Putamen (tissue), 1 donor: ENCODE results near the gene CREB5.

Experiments
- DNase-seq: peaks from one replicate; pipeline ENCODE4 v3.0.0-alpha.2; 2016; ENCODE audit warnings: low spot score

Gene CREB5

DNA sequence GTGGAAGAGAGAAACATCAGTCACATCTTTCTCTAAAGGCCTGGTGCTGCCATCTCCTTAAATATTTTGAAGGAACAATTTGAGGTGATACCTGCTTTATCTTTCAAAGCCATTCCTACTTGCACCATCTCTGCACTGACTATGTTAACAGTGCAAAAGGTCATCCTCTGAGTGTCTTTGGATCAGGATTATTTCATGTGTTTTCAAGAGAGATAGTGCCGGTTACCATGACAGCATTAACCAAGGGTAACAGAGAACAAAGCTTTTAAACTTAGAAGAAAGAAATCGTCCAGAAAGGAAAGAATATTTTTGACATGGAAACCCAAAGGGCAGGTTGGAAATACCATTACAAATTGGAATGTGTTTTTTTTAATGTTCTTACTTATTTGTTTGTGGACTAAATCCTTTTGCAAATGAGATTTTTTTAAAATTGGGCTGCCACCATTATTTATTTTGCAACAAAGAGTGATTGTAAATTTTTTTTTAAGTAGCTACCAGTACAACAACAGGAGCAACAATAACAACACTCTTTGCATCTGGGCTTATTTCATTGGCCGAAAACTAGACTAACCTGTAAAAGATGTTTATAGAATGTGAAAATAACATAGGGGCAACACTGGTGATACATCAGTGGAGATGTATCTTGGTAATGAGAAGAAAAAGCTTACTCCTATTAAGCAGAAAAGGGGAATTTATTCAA lies 234.2 kb downstream of the CREB5 start:
- DNase-seq: no peak

DNA sequence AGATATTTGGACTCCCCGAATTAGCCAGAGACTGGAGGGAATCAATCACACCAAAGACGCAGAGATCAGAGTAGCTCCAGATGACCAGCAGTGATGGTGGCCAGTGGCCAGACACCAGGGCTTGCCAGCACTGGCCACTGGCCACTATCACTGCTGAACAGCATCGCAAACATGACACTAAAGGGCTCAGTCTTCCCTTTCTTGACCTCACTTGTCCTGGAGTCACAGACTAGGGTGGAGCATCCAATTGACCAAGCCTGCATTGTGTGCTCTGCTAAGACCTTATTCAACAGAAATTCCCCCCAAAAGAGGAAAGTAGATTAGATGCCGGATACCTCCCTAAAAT lies 234.7 kb downstream of the CREB5 start:
- DNase-seq: peak; percentile 76

DNA sequence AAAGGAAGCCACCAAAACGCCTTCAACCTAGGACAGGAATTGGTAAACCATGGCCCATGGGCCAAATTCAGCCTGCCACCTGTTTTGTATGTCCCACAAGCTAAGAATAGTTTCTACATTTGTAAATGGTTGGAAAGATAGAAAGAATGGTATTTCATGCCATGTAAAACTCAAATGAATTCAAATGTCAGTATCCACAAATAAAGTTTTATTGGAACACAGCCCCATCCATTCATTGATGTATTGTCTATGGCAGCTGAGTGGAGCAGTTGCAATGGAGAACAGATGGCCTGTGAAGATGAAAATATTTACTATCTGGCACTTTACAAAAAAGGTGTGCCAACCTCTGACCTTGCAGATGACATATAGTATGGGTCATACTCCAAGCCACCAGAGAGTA lies 236.9 kb downstream of the CREB5 start:
- no peak for DNase-seq

DNA sequence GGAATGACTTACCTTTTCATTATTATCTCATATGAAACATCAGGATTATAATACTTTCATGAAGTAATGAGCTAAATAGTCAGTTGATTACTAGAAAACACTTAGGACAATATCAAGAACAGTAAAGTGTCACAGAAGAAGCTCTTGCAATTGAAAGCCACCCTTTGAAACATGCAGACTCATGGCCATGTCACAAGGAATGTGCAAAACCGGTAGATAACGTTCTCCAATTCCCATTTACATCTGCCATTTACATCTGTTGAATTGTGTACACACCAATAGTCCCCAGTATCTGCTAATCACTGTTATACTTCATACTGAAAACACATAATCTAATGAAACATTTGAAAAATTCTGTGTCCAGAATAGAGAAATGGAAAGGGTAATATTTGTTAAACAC lies 237.5 kb downstream of the CREB5 start:
- no peak for DNase-seq

DNA sequence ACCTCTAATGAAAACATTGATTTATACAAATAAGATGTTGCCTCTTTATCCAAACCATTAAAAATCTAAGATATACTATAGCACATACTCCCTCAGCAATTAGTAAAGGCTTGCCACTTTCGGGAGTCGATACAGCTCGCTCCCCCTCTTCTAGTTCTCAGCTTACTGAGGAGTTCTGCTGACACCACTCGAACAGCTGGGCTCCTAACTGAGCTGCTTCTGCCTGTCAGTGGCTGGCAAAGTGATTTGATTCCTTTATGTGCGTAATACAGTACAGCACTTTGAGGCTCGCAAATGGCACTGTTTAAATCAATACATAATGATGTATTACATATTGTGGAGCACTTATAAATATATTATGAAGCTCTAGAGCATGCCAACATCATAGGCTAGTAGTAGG lies 241.8 kb downstream of the CREB5 start:
- no peak for DNase-seq

DNA sequence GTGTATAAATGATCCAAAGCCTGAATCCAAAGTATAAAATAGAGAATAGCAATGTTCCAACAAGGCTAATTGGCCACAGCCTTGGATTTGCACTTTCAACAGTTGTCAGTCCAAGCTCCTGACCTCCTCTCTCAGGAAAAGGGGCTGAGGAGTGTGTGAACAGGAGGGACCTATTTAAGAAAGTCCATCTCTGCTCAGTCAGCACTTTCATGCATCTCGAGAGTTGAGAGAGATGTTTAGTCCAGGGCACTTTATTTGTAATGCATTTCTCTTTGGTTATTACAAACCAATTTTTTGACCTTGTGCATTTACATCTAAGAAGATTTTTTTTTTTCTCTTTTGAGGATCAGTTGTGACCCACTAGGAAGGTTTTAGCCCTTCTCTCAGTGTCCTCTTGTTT lies 244.2 kb downstream of the CREB5 start:
- DNase-seq: no peak

DNA sequence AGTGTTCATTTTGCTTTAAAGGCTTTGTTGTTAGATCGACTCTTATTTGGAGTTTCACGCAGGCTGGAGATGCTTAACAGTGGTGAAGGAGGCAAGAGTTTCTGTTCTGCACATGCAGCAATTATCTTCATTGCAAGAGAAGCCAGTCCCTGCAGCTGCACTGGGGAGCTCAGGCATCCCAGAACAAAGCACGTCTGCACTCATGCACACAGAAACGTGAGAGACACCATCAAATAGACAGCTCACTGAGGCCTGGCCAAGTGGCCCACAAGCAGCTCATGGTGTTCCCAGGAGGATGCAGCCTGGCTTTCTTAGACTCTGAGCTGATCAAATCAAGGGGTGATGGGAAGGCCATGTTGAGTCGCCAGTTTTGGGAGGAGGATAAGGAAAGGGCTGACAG lies 246.1 kb downstream of the CREB5 start:
- no peak for DNase-seq

DNA sequence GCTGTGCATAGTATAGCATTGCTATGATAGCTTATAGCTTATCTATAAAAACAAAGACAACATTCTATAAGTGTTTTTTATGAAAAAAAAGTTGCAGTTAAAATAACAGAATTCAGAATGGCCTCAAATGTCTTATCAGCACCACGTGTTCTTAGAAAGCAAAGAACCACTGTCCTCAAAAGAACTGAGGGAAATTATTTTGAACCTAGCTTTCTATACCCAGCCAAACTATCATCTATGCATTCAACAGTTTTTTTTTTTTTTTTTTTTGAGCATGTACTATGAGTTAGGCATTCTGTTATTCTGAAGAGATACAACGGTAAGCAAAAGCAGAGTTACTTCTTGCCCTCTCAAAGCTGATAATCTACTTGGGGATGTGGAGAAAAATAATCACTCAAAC lies 247.8 kb downstream of the CREB5 start:
- no peak for DNase-seq

DNA sequence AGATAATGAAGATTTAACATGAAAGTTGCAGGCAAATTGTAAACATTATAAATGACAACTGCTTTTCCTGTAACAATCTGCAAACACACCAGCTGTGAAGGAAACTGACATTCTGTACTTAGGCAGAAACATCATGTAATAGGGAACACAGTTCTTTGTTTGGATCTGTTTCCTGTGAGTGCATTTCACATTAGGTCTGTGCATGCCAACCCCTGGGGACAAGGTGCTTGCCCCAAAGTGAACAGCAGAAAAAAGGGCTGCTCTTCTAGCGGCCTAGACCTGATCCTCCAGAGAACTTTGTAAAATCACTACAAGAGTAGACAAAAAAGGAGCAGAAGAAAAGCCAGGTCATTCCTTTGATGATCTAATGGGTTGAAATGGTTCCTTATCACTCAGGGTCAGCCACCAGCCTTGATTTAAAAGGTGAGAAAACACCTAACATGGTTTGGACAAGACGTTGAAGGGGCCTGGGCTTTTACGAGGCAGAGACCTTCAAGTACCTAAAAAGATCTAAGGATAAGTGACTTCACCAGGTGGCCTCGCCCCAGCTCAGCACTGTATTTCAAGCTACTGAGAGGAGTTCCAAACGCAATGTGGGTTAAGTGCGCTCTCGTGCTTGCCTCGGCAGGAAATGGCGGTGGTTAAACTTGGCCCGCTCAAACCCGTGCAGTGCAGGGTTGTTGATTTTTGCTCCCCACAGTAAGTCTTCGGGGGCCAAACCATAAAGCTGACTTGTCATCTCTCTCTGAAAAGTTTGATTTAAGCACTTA lies 249.7 kb downstream of the CREB5 start:
- DNase-seq: no peak

DNA sequence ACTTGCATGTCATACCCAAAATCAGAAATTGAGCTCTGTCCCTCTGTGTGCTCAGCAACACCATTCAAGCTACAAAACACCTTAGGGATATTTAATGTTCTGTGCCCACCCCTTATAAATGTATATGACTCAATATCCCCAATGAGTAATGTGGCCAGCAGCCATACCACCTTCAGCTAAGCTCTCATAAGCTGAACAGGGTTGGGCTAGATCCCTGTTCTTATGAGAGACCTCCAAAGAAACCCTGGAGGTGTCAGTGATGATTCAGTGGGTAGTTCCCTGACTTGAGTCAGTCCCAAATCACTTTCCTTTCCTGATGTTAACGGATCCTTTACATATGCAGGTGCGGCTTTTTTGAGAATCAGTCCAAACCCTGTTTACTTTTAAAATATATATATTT lies 253.8 kb downstream of the CREB5 start:
- DNase-seq: no peak

DNA sequence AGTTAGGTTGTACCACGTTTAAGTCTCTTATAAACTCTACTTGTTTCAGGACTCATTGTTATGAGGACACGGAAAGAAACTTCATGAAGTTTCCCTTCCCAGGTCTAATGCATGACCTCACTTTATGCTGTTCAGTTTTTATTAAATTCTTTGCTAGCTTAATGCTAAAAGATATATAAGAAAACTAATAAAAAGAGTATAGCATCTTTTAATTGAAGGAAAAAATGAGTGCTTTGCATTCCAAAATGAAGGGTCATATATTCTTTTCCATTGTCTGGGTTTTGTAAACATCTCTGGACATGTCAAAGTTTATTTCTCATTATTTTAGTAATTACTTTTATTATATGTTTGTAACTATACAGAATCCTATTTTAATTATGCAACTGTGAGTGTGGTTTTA lies 255.8 kb downstream of the CREB5 start:
- no peak for DNase-seq

DNA sequence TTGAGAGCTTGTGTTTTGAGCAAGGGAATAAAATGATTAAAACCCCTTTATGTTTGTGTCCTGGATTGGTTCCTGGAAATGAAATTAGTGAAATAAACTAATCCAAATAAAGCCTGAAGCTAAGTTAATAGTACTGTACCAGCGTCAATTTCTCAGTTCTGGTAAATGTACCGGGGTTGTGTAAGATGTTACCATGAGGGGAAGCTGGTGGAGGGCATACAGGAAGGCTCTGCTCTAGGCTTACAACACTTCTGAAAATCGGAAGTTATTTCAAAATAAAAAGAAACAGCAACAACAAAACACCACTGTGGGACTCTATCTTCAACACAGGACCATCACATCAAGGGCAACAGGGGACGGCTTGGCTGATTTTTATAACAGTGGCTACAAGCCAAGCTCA lies 257.0 kb downstream of the CREB5 start:
- no peak for DNase-seq

DNA sequence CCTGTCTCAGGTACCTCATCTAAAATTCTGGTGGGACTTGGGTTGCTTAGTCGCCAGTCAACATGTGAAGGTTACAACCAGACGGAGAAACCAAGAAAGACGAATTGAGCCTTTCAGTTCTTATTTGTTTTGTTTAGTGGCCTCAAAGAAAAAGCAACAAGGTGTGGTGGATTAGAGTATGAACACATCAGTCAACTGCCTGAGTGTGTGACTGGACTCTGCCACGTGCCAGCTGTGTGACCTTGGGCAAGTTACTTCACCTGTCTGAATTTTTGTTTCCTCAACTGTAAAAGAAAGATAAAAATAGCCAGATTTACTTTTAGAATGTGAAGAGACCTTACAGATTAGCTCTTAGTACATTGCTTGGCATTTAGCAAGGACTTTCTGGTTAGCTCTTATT lies 259.2 kb downstream of the CREB5 start:
- DNase-seq: no peak

DNA sequence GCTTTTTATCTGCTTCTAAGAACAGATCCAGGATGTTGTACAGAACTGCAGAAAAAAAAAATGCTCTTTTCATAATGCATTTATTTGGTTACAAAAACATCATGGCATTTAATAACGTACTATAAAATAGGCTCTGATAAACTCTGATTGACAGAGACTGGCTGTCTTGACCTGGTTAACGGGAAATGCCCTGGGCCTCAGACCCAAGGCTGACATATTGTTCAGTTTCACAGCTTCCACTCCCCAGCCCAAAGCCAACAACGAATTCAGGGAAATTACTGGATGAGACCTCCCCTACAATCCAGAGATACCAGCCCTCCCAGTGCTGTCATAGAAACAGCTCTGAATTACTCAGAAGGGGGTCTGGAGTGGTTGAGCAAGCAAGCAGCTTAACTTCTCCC lies 260.1 kb downstream of the CREB5 start:
- DNase-seq: no peak

DNA sequence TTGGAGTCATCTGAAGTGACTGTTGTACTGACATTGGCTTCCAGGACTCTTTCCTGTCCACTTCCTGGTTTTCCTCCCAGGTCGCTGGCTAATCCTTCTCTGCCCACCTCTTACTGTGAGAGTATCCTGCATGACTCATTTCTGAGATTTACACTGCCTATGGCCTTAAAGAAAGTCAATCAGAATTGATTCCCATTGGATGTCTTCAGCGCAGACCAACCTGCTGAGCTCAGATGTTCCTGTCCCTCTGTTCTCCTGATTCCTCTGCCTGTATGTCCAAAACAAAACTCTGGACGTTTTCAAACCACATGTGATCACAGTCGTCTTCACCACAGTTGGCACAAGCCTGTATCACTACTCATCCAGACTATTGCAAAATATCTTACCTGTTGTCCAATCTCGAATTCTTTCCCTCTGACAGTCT lies 262.1 kb downstream of the CREB5 start:
- DNase-seq: no peak

DNA sequence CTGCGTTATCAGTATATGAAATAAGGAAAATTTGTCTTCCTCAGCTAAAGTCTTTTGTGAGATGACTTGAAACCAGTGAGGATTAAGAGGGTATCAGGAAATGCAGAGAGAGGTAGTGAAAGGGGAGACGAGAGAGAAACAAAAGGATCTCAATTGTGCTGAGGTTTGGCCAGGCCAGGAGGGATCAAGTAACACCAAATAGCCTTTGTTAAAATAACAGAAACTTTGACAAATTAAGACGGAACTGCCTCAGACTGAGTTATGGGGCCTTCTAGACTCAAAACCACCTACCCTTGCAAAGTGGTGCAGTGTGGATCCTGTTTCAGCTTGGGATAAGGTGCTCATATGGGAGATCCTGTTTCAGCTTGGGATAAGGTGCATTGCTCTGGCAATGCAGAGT lies 263.1 kb downstream of the CREB5 start:
- no peak for DNase-seq

DNA sequence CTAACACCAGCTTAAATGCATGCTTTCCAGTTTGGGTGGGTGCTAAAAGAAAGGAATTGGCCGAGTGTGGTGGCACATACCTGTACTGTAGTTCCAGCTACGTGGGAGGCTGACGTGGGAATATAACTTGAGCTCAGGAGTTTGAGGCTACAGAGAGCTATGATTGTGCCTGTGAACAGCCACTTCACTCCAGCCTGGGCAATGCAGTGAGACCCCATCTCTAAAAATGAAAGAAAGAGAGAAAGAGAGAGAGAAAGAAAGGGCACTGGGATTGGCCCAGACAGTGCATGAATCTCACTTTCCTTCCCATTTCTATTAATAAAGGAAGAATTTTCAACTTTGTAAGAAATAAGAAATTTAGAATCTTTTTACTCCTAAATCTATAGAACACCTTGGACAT lies 265.4 kb downstream of the CREB5 start:
- DNase-seq: no peak

DNA sequence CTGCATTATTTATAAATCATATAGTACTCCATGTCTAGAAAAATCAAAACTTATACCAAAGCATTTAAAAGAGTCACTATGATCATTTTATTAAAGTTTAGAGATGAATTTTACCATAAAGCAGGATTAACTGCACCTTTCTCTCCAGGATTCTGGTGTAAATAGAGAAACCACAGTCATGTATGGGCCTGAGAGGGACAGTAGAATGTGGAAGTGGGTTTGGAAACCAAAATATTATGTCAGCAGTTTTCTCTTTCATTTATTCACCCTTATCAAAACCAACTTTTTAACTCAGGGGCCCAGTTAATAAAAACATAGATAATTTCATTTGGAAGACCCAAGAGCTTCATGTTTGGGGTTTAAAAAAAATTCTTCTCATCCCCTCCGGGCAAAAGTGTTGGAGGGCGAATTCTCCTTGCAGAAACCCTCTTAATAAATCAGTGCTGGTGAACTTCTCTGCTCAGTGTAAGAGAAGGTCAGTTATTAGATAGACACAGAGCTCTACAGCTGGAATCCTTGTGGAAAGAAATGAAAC lies 266.2 kb downstream of the CREB5 start:
- DNase-seq: no peak

DNA sequence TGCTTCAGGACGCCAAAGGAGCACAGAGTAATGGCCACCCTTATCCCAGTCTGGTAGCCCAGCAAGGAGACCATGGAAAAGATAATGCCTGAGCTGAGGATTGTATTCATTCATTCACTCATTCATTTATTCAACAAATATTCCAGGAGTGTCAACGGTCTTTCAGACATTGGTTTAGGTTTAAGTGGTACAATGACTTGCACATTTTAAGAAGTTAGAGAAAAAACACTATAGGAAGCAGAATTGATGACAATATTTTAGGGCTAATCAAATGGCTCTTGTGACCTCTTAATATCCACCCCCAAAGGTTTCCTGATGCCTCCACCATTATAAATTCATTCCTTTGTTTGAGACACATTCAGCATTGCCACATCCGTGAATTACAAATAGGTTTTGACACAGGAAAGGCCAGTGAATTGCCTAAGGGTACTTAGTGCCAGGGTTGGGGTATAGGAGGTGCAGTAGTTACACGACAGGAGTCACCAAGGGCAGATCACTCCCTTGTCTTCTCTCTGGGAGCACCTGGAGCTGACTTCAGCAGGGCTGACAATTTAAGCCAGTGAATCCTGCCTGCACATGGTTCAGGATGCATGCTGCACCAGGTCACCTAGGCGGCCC lies 269.5 kb downstream of the CREB5 start:
- no peak for DNase-seq

DNA sequence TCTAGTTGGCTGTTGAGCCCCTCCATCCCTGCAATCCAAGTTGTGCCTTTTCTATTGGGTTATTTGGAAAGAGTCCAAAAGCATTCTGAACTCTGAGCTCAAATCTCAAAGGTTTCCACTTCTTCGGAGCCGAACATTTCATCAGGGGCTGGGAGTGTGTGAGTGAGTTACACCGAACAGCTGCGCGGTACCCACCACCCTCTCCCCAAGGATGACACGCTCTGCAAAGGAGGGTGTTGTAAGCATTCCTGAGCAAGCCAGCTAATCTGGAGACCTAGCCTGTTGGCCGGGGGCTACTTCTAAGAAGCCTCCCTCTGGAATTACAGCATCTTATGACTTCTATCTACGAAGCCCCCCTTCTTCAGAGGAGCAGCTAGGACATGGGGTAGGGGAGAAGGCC lies 270.5 kb downstream of the CREB5 start:
- DNase-seq: no peak

DNA sequence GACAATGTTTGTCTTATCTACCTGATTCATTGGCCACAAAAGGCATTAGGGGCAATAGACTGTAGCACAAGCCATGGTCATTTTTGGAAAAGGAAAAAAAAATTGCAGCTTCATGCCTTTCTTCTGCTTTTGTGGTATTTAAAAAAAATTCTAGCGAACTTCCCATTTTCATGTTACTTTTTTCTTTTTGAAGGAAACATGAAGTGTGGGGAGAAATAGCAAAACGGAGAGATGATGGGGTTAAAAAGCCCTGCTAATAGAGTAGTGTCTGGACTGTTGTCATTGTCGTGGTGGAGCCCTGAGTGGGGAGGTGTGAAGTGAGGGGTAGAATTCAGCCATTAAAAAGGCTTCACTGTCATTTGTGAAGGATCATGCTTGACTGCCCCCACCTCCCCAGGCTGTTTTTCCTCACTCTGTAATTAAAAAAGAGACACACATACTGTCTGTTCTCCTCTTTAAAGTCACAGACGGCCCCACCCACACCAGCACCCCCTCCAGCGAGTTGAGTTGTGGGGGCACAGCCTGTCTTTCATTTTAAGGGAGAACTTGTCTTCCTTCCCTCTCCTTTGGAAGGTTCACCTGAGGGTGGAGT lies 272.4 kb downstream of the CREB5 start:
- no peak for DNase-seq

DNA sequence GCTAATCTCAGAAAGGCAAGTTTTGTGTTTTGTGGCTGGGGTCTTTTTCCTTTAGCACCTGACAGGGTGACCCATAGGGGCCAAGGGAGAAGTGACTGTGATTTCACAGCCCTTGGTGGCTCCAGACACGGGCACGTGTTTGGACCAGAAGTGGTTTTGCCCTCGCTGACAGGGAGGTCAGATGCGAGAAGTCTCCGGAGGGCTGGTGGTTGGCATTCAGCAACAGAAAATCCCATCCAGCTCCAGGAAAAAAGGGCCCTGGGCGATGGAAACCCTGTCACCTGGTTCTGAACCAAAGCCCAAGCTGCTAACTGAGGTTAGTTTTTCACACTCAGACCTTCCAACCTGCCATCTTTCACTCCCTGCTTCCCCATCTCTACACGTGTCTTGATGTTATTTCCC lies 272.9 kb downstream of the CREB5 start:
- DNase-seq: no peak
